Subcutaneous abdominal adipose tissue (tissue), 5 donors: ENCODE results near the gene ELP5.
"Not testable (repeated sequence)": the region's sequence is repeated elsewhere in the genome, so short reads cannot be mapped to it uniquely, and the experiment has no call there.

Source experiments
- H3K27ac ChIP-seq: one replicate; pipeline ENCODE4 v1.7.0; 2013; ENCODE audit warnings: low read depth, mild to moderate bottlenecking, inconsistent platforms, low read length, moderate library complexity
- H3K27me3 ChIP-seq, 5 donors: one replicate each; pipeline ENCODE4 v1.7.0; 2013; ENCODE audit warnings: low read length in 5 of 5, inconsistent platforms in 1 of 5; ENCODE audit not compliant: control insufficient read depth in 5 of 5, insufficient read depth in 4 of 5
- H3K36me3 ChIP-seq, 5 donors: one replicate each; pipeline ENCODE4 v1.7.0; 2013; ENCODE audit warnings: low read length in 5 of 5; ENCODE audit not compliant: control insufficient read depth in 5 of 5, insufficient read depth in 5 of 5
- H3K4me1 ChIP-seq, 5 donors: one replicate each; pipeline ENCODE4 v1.7.0; 2013; ENCODE audit warnings: low read length in 5 of 5, mild to moderate bottlenecking in 3 of 5, moderate library complexity in 1 of 5; ENCODE audit not compliant: control insufficient read depth in 5 of 5, insufficient read depth in 5 of 5
- H3K4me3 ChIP-seq, 5 donors: one replicate each; pipeline ENCODE4 v1.7.0; 2013; ENCODE audit warnings: low read length in 5 of 5, low read depth in 1 of 5
- H3K9ac ChIP-seq, 5 donors: one replicate each; pipeline ENCODE4 v1.7.0; 2013; ENCODE audit warnings: low read length in 5 of 5, mild to moderate bottlenecking in 4 of 5, moderate library complexity in 3 of 5
- H3K9me3 ChIP-seq, 5 donors: one replicate each; pipeline ENCODE4 v1.7.0; 2013; ENCODE audit warnings: low read length in 5 of 5; ENCODE audit not compliant: control insufficient read depth in 5 of 5
- donor health status: healthy.
- donor health status: healthy.
- donor health status: healthy.
- donor health status: healthy.
- donor health status: healthy.

ELP5 gene

GRCh38 chr17:7241783-7242716, 10.0 kb upstream of the ELP5 start, which contains the start of gene GABARAP:
TSS of gene GABARAP (minus strand) at chr17:7242449. CDS start at chr17:7242330, 119 bp downstream.
- peak within 1 kb of the TSS; percentile 99 for H3K27ac ChIP-seq
- H3K4me3 ChIP-seq, result peak within 1 kb of the TSS; percentile 94 to 98 (median 96)
- no peaks in the 10 kb centered on the region for H3K9me3 ChIP-seq
- peak within 1 kb of the TSS; percentile 94 to 98 (median 96) for H3K9ac ChIP-seq
- H3K4me1 ChIP-seq, result peaks cover 14 to 43% (median 36%) of the 10 kb centered on the region in 5 donors
- H3K36me3 ChIP-seq, result peaks cover 3 to 41% (median 34%) of the 10 kb centered on the region in 5 donors
- H3K27me3 ChIP-seq, result no peaks in the 10 kb centered on the region

- Histone ChIP-seq H3K27me3 (no peaks in the 10 kb centered on the region), H3K9me3 (no peaks in the 10 kb centered on the region), H3K4me3 (peak overlapping the region; percentile 61 to 98 (median 96)), H3K27ac (peak overlapping the region; percentile 99), H3K9ac (peak overlapping the region; percentile 91 to 97 (median 95)), H3K4me1 (peaks cover 11 to 38% (median 31%) of the 10 kb centered on the region in 5 donors), H3K36me3 (peaks cover 3 to 42% (median 34%) of the 10 kb centered on the region in 5 donors)
Observed at GRCh38 chr17:7242717-7243452, 9.1 kb upstream of the ELP5 start.

- Histone ChIP-seq H3K4me3 (peak overlapping the region; percentile 61 to 98 (median 96)), H3K27me3 (no peaks in the 10 kb centered on the region), H3K9me3 (no peaks in the 10 kb centered on the region), H3K36me3 (peaks cover 3 to 42% (median 34%) of the 10 kb centered on the region in 5 donors), H3K4me1 (peaks cover 11 to 38% (median 31%) of the 10 kb centered on the region in 5 donors), H3K27ac (peak overlapping the region; percentile 99), H3K9ac (peak overlapping the region; percentile 81 to 96 (median 94))
Observed at GRCh38 chr17:7243453-7243729, 8.6 kb upstream of the ELP5 start.

GRCh38 chr17:7243838-7244237, 8.2 kb upstream of the ELP5 start:
- not testable (repeated sequence) for H3K9me3 ChIP-seq, H3K27me3 ChIP-seq, H3K4me3 ChIP-seq
- H3K4me1 ChIP-seq, result peaks cover 11 to 38% (median 35%) of the 10 kb centered on the region in 5 donors
- peak overlapping the region; percentile 99 for H3K27ac ChIP-seq
- peaks cover 3 to 42% (median 34%) of the 10 kb centered on the region in 5 donors for H3K36me3 ChIP-seq
- peak overlapping the region in 3 of 5 donors; percentile 51 to 95 (median 81) for H3K9ac ChIP-seq

- no peak overlapping the region for H3K9ac ChIP-seq
- H3K27me3 ChIP-seq, result no peaks in the 10 kb centered on the region
- peaks cover 11 to 39% (median 36%) of the 10 kb centered on the region in 5 donors for H3K4me1 ChIP-seq
- H3K36me3 ChIP-seq, result peaks cover 3 to 30% (median 24%) of the 10 kb centered on the region in 5 donors
- no peak overlapping the region for H3K27ac ChIP-seq
- no peak overlapping the region for H3K4me3 ChIP-seq
- no peaks in the 10 kb centered on the region for H3K9me3 ChIP-seq
Observed at GRCh38 chr17:7246779-7247178, 5.2 kb upstream of the ELP5 start.

- Histone ChIP-seq H3K9ac (peak overlapping the region in 2 of 5 donors; percentile 26 to 41), H3K9me3 (no peaks in the 10 kb centered on the region), H3K27ac (peak overlapping the region; percentile 100), H3K36me3 (peaks cover 3 to 28% (median 24%) of the 10 kb centered on the region in 5 donors), H3K4me1 (peaks cover 13 to 39% (median 37%) of the 10 kb centered on the region in 5 donors), H3K27me3 (no peaks in the 10 kb centered on the region), H3K4me3 (no peak overlapping the region)
Observed at GRCh38 chr17:7248796-7249195, 3.2 kb upstream of the ELP5 start.

- Histone ChIP-seq H3K27me3 (no peaks in the 10 kb centered on the region), H3K4me1 (peaks cover 13 to 39% (median 37%) of the 10 kb centered on the region in 5 donors), H3K36me3 (peaks cover 6 to 27% (median 21%) of the 10 kb centered on the region in 5 donors), H3K9me3 (no peaks in the 10 kb centered on the region), H3K9ac (peak overlapping the region in 3 of 5 donors; percentile 19 to 37 (median 26)), H3K27ac (peak overlapping the region; percentile 100), H3K4me3 (no peak overlapping the region)
Observed at GRCh38 chr17:7249214-7249613, 2.8 kb upstream of the ELP5 start.

- H3K9ac ChIP-seq, result peak overlapping the region; percentile 87 to 94 (median 90)
- H3K27ac ChIP-seq, result peak overlapping the region; percentile 100
- no peaks in the 10 kb centered on the region for H3K9me3 ChIP-seq
- H3K4me3 ChIP-seq, result peak overlapping the region; percentile 78 to 95 (median 86)
- no peaks in the 10 kb centered on the region for H3K27me3 ChIP-seq
- H3K4me1 ChIP-seq, result peaks cover 13 to 39% (median 37%) of the 10 kb centered on the region in 5 donors
- peaks cover 9 to 27% (median 22%) of the 10 kb centered on the region in 5 donors for H3K36me3 ChIP-seq
Observed at GRCh38 chr17:7249830-7250229, 2.2 kb upstream of the ELP5 start.

- H3K4me3 ChIP-seq, result peak overlapping the region; percentile 78 to 95 (median 86)
- peaks cover 11 to 32% (median 22%) of the 10 kb centered on the region in 5 donors for H3K36me3 ChIP-seq
- H3K27me3 ChIP-seq, result no peaks in the 10 kb centered on the region
- H3K4me1 ChIP-seq, result peaks cover 13 to 39% (median 37%) of the 10 kb centered on the region in 5 donors
- no peaks in the 10 kb centered on the region for H3K9me3 ChIP-seq
- peak overlapping the region; percentile 87 to 94 (median 90) for H3K9ac ChIP-seq
- H3K27ac ChIP-seq, result peak overlapping the region; percentile 100
Observed at GRCh38 chr17:7250695-7251627, 1.1 kb upstream of the ELP5 start.
